Measurements from ENCODE around the gene VWA7.
A peak's percentile ranks its signal among the peaks of the same experiment; 100 is the strongest.

The VWA7 gene

GRCh38 chr6:31750411-31751022 is 26.6 kb downstream of the VWA7 start:
- no peak for FAIRE-seq

- FAIRE-seq, result no peak
Observed at GRCh38 chr6:31749301-31750036, 27.7 kb downstream of the VWA7 start.

GRCh38 chr6:31744422-31744821 is 32.7 kb downstream of the VWA7 start:
- no peak for FAIRE-seq

- FAIRE-seq, result no peak
Observed at GRCh38 chr6:31742894-31743293, 34.2 kb downstream of the VWA7 start.

- FAIRE-seq, result no peak
Observed at GRCh38 chr6:31741815-31742214, 35.3 kb downstream of the VWA7 start.

GRCh38 chr6:31740397-31741223 is 36.5 kb downstream of the VWA7 start:
- no peak for FAIRE-seq

- peak; percentile 96 for FAIRE-seq
Observed at GRCh38 chr6:31739639-31740396, 37.3 kb downstream of the VWA7 start, which contains the start of gene MSH5. Gene MSH5, plus strand, starts transcription at chr6:31740005. Its CDS starts 462 bp downstream, at chr6:31740467.

GRCh38 chr6:31737991-31738979 is 38.8 kb downstream of the VWA7 start:
- FAIRE-seq, result no peak

GRCh38 chr6:31737315-31737990 is 39.7 kb downstream of the VWA7 start:
- no peak for FAIRE-seq

GRCh38 chr6:31736768-31737314 is 40.3 kb downstream of the VWA7 start:
- no peak for FAIRE-seq

- no peak for FAIRE-seq
Observed at GRCh38 chr6:31736021-31736767, 40.9 kb downstream of the VWA7 start, which contains the start of gene CLIC1. Gene CLIC1, minus strand, starts transcription at chr6:31736530. Its CDS starts 230 bp downstream, at chr6:31736300.

GRCh38 chr6:31734821-31735406 is 42.2 kb downstream of the VWA7 start:
- no peak for FAIRE-seq

- no peak for FAIRE-seq
Observed at GRCh38 chr6:31734247-31734820, 42.8 kb downstream of the VWA7 start.

- FAIRE-seq, result no peak
Observed at GRCh38 chr6:31733734-31734133, 43.4 kb downstream of the VWA7 start.

GRCh38 chr6:31732029-31732428 is 45.1 kb downstream of the VWA7 start:
- no peak for FAIRE-seq

- FAIRE-seq, result no peak
Observed at GRCh38 chr6:31730631-31731086, 46.5 kb downstream of the VWA7 start.

- FAIRE-seq, result peak; percentile 8
Observed at GRCh38 chr6:31729979-31730630, 47.0 kb downstream of the VWA7 start.

- peak; percentile 37 for FAIRE-seq
Observed at GRCh38 chr6:31729515-31729978, 47.6 kb downstream of the VWA7 start.
